Liver (tissue), 9 donors: Measurements from ENCODE around the gene SHMT2. TPM values are rescaled to one million over a fixed set of nuclear protein-coding genes. Genes with fewer than 3 reads are reported as not detected.

Experiments
- DNase-seq: peaks from one replicate; pipeline ENCODE4 v3.0.0-alpha.2; 2017; ENCODE audit warnings: low spot score
- H3K27ac ChIP-seq, 2 donors: one replicate each; pipeline ENCODE4 v1.7.0; 2013; ENCODE audit warnings: inconsistent platforms in 2 of 2, low read length in 2 of 2, control low read depth in 1 of 2, low read depth in 1 of 2, mild to moderate bottlenecking in 1 of 2
- H3K27me3 ChIP-seq, 4 donors: one replicate each; pipeline versions ENCODE4 v1.6.1 to v1.7.0; 2013; ENCODE audit warnings: low read length in 3 of 4, inconsistent platforms in 1 of 4, mild to moderate bottlenecking in 1 of 4, moderate library complexity in 1 of 4; ENCODE audit not compliant: control insufficient read depth in 4 of 4, insufficient read depth in 4 of 4
- H3K36me3 ChIP-seq, 4 donors: one replicate each; pipeline versions ENCODE4 v1.6.1 to v1.7.0; 2013; ENCODE audit warnings: low read length in 3 of 4, mild to moderate bottlenecking in 3 of 4, low read depth in 1 of 4, moderate library complexity in 1 of 4; ENCODE audit not compliant: control insufficient read depth in 4 of 4, insufficient read depth in 3 of 4
- H3K4me1 ChIP-seq, 4 donors: one replicate each; pipeline versions ENCODE4 v1.6.1 to v1.7.0; 2013; ENCODE audit warnings: low read length in 3 of 4, mild to moderate bottlenecking in 3 of 4, moderate library complexity in 1 of 4; ENCODE audit not compliant: control insufficient read depth in 4 of 4, insufficient read depth in 4 of 4
- H3K4me3 ChIP-seq, 3 donors: one replicate each; pipeline versions ENCODE4 v1.6.1 to v1.7.0; 2013; ENCODE audit warnings: low read length in 3 of 3, control low read depth in 1 of 3, low read depth in 1 of 3, mild to moderate bottlenecking in 1 of 3
- H3K9ac ChIP-seq, 2 donors: one replicate each; pipeline ENCODE4 v1.7.0; 2013; ENCODE audit warnings: low read length in 2 of 2, mild to moderate bottlenecking in 2 of 2, moderate library complexity in 2 of 2, control low read depth in 1 of 2, low read depth in 1 of 2
- H3K9me3 ChIP-seq, 4 donors: one replicate each; pipeline versions ENCODE4 v1.6.1 to v1.7.0; 2013; ENCODE audit warnings: low read length in 3 of 4; ENCODE audit not compliant: control insufficient read depth in 4 of 4
- EGR1 ChIP-seq, 2 donors: IDR thresholded peaks; 2 replicates each; pipeline ENCODE4 v1.6.1; 2016 to 2018; ENCODE audit warnings: antibody characterized with exemption in 2 of 2, low read depth in 2 of 2
- FOXA1 ChIP-seq: IDR thresholded peaks from 2 replicates; pipeline ENCODE4 v1.6.1; 2016; ENCODE audit warnings: antibody characterized with exemption
- GABPA ChIP-seq, 2 donors: IDR thresholded peaks in 1 of 2; conservative IDR thresholded peaks in 1 of 2; 2 replicates each; pipeline ENCODE4 v1.6.1; 2016; ENCODE audit warnings: antibody characterized with exemption in 2 of 2, mild to moderate bottlenecking in 1 of 2, moderate library complexity in 1 of 2
- HNF4A ChIP-seq, 2 donors: conservative IDR thresholded peaks; 2 replicates each; pipeline ENCODE4 v1.6.1; 2016; ENCODE audit warnings: antibody characterized with exemption in 2 of 2, mild to moderate bottlenecking in 2 of 2
- HNF4G ChIP-seq: IDR thresholded peaks from 2 replicates; pipeline ENCODE4 v1.6.1; 2016; ENCODE audit warnings: antibody characterized with exemption
- JUND ChIP-seq, 2 donors: IDR thresholded peaks; 2 replicates each; pipeline ENCODE4 v1.6.1; 2016; ENCODE audit warnings: antibody characterized with exemption in 2 of 2
- NR2F2 ChIP-seq: IDR thresholded peaks from 2 replicates; pipeline ENCODE4 v1.6.1; 2016; ENCODE audit warnings: antibody characterized with exemption
- RXRA ChIP-seq, 2 donors: IDR thresholded peaks; 2 replicates each; pipeline ENCODE4 v1.6.1; 2017 to 2018; ENCODE audit warnings: antibody characterized with exemption in 2 of 2, mild to moderate bottlenecking in 1 of 2
- SP1 ChIP-seq: IDR thresholded peaks from 2 replicates; pipeline ENCODE4 v1.6.1; 2018; ENCODE audit warnings: antibody characterized with exemption, mild to moderate bottlenecking
- TAF1 ChIP-seq: conservative IDR thresholded peaks from 2 replicates; pipeline ENCODE4 v1.6.1; 2016; ENCODE audit warnings: antibody characterized with exemption, mild to moderate bottlenecking
- YY1 ChIP-seq: IDR thresholded peaks from 2 replicates; pipeline ENCODE4 v1.6.1; 2016; ENCODE audit warnings: antibody characterized with exemption, mild to moderate bottlenecking
- ZBTB33 ChIP-seq: IDR thresholded peaks from 2 replicates; pipeline ENCODE4 v1.6.1; 2016; ENCODE audit warnings: antibody characterized with exemption
- WGBS: extraction: QIAGEN DNeasy Blood & Tissue Kit; methylation state at CpG from one replicate; pipeline ENCODE4 v1.1.7; 2013; 5-methylcytosine and 5-hydroxymethylcytosine counted together
- polyA plus RNA-seq, 2 donors: library from polyadenylated mRNA; stranded (reverse) in 1 of 2; unstranded in 1 of 2; fragments of 200-250 nt in 1 of 2; fragments of >200 nt in 1 of 2; fragmentation: Nextera tagmentation in 1 of 2; extraction: Ambion mirVana in 1 of 2; gene quantifications; one replicate each; pipeline versions ENCODE4 v1.2.1 to v1.2.3, GENCODE V29; 2013 to 2015
- total RNA-seq, 2 donors: library from RNA; depleted of rRNA; stranded (reverse); fragments of >200 nt; gene quantifications; one replicate each; pipeline ENCODE4 v1.2.3, GENCODE V29; 2014
- TF ChIP-seq, protein P1 (sequence below): IDR thresholded peaks from 2 replicates; pipeline ENCODE4 v1.6.1; 2016; ENCODE audit warnings: antibody characterized with exemption, mild to moderate bottlenecking
- TF ChIP-seq, protein P2 (sequence below): IDR thresholded peaks from 2 replicates; pipeline ENCODE4 v1.6.1; 2016; ENCODE audit warnings: antibody characterized with exemption
- donor health status: healthy.
- donor health status: healthy.
- donor health status: healthy.
- donor health status: healthy.
- donor health status: healthy.

The SHMT2 gene
- total and polyA plus RNA-seq, 4 donors, result 66.7 to 276 (median 179) TPM

GRCh38 chr12:57185906-57186508 is 43.5 kb upstream of the SHMT2 start:
- Histone ChIP-seq H3K27ac (no peak overlapping the region), H3K4me3 (no peak overlapping the region), H3K36me3 (peaks cover 20 to 89% (median 70%) of the 10 kb centered on the region in 4 donors), H3K9ac (no peak overlapping the region), H3K9me3 (no peaks in the 10 kb centered on the region), H3K27me3 (no peaks in the 10 kb centered on the region), H3K4me1 (no peaks in the 10 kb centered on the region)
- WGBS, result 93% methylated on average over 12 of the region's 12 CpGs
- DNase-seq, result no peak
- TF ChIP-seq RXRA (IDR thresholded peaks at IDR 0.05), result no peak
- TF ChIP-seq, protein P1, sequence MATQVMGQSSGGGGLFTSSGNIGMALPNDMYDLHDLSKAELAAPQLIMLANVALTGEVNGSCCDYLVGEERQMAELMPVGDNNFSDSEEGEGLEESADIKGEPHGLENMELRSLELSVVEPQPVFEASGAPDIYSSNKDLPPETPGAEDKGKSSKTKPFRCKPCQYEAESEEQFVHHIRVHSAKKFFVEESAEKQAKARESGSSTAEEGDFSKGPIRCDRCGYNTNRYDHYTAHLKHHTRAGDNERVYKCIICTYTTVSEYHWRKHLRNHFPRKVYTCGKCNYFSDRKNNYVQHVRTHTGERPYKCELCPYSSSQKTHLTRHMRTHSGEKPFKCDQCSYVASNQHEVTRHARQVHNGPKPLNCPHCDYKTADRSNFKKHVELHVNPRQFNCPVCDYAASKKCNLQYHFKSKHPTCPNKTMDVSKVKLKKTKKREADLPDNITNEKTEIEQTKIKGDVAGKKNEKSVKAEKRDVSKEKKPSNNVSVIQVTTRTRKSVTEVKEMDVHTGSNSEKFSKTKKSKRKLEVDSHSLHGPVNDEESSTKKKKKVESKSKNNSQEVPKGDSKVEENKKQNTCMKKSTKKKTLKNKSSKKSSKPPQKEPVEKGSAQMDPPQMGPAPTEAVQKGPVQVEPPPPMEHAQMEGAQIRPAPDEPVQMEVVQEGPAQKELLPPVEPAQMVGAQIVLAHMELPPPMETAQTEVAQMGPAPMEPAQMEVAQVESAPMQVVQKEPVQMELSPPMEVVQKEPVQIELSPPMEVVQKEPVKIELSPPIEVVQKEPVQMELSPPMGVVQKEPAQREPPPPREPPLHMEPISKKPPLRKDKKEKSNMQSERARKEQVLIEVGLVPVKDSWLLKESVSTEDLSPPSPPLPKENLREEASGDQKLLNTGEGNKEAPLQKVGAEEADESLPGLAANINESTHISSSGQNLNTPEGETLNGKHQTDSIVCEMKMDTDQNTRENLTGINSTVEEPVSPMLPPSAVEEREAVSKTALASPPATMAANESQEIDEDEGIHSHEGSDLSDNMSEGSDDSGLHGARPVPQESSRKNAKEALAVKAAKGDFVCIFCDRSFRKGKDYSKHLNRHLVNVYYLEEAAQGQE, result no peak
- TF ChIP-seq, protein P2, sequence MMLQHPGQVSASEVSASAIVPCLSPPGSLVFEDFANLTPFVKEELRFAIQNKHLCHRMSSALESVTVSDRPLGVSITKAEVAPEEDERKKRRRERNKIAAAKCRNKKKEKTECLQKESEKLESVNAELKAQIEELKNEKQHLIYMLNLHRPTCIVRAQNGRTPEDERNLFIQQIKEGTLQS, result no peak
- no peak for TF ChIP-seq JUND (IDR thresholded peaks at IDR 0.05)
- no peak for TF ChIP-seq TAF1
- TF ChIP-seq EGR1 (IDR thresholded peaks at IDR 0.05; ENCODE audit: low read depth in 2 of 2), result no peak
- TF ChIP-seq SP1, result no peak
- TF ChIP-seq ZBTB33, result no peak
- TF ChIP-seq HNF4G, result no peak
- TF ChIP-seq YY1, result no peak
- TF ChIP-seq HNF4A (conservative IDR thresholded peaks at IDR 0.05), result no peak
- TF ChIP-seq FOXA1, result no peak

DNA sequence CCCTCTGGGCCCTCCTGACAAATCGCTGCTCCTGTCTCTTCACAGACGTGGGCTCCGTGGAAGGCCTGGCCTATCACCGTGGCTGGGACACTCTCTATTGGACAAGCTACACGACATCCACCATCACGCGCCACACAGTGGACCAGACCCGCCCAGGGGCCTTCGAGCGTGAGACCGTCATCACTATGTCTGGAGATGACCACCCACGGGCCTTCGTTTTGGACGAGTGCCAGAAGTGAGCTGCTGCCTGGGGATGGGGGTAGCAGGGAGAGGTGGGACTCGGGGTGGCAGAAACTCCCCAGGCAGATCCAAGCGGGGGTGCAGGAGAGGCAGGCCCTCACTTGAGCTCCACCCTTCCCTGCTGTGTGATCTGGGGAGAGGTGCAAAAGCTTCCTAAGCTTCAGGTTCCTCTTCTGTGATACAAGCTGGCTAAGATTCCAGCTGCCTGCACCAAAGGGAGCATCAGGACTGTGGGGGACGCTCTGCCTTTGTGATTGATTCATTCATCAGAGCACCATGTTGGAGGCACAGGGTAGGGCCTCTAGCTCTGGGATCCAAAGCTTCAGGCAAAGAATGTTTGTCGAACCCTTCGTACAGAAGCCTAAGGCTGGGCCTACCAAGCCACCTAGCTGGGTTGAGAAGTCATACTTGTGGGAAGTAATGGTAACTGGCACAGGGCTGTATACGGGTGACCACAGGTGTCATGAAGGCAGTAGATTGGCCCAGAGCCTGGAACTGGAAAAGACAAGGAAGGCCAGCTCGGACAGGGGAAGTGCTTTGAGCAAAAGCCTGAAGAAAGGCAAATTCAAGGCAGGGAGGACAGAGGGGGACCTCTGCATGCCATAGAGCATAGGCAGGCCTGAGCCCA is 42.1 kb upstream of the SHMT2 start:
- Histone ChIP-seq H3K4me3 (no peak overlapping the region), H3K9ac (no peak overlapping the region), H3K4me1 (no peaks in the 10 kb centered on the region), H3K27me3 (no peaks in the 10 kb centered on the region), H3K36me3 (peaks cover 33 to 94% (median 78%) of the 10 kb centered on the region in 4 donors), H3K9me3 (no peaks in the 10 kb centered on the region), H3K27ac (no peak overlapping the region)
- DNase-seq, result no peak
- WGBS, result 78% methylated on average over 21 of the region's 21 CpGs
- TF ChIP-seq SP1 (no peak), HNF4A (conservative IDR thresholded peaks at IDR 0.05) (no peak), GABPA (IDR thresholded peaks at IDR 0.05 in 1 of 2, conservative IDR thresholded peaks at IDR 0.05 in 1 of 2) (no peak), NR2F2 (no peak)
